Measurements from ENCODE around the gene ZC3H18. TPM values are rescaled to one million over a fixed set of nuclear protein-coding genes. Genes with fewer than 3 reads are reported as not detected.

Gene ZC3H18
- total RNA-seq, 6 experiments from 2014 or later: 37.9 to 49.3 (median 42.8) TPM

- 0 out of 2 replicates have a peak, but pooled peaks cover 1% of the 10 kb centered on the region for H3K27me3 Mint-ChIP-seq (ENCODE audit: insufficient read depth)
- no peaks in the 10 kb centered on the region for H3K9me3 Mint-ChIP-seq
- no peak overlapping the region for H3K27ac Mint-ChIP-seq
- peaks cover 10% of the 10 kb centered on the region for H3K36me3 Mint-ChIP-seq (ENCODE audit: low read depth)
- no peak overlapping the region for H3K4me3 Mint-ChIP-seq
- TF ChIP-seq, protein P1, sequence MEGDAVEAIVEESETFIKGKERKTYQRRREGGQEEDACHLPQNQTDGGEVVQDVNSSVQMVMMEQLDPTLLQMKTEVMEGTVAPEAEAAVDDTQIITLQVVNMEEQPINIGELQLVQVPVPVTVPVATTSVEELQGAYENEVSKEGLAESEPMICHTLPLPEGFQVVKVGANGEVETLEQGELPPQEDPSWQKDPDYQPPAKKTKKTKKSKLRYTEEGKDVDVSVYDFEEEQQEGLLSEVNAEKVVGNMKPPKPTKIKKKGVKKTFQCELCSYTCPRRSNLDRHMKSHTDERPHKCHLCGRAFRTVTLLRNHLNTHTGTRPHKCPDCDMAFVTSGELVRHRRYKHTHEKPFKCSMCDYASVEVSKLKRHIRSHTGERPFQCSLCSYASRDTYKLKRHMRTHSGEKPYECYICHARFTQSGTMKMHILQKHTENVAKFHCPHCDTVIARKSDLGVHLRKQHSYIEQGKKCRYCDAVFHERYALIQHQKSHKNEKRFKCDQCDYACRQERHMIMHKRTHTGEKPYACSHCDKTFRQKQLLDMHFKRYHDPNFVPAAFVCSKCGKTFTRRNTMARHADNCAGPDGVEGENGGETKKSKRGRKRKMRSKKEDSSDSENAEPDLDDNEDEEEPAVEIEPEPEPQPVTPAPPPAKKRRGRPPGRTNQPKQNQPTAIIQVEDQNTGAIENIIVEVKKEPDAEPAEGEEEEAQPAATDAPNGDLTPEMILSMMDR (IDR thresholded peaks at IDR 0.05): no peak
- no peak for DNase-seq
- no peaks in the 10 kb centered on the region; the same call in 1 of the 2 replicates for H3K4me1 Mint-ChIP-seq (ENCODE audit: low read depth)
Measured at GRCh38 chr16:88581033-88581432, 10.8 kb downstream of the ZC3H18 start.

- Mint-ChIP-seq H3K4me1 (ENCODE audit: low read depth) (no peaks in the 10 kb centered on the region; the same call in 1 of the 2 replicates), H3K36me3 (ENCODE audit: low read depth) (peaks cover 8% of the 10 kb centered on the region), H3K27me3 (ENCODE audit: insufficient read depth) (0 out of 2 replicates have a peak, but pooled peaks cover 1% of the 10 kb centered on the region), H3K4me3 (no peak overlapping the region), H3K9me3 (no peaks in the 10 kb centered on the region), H3K27ac (no peak overlapping the region)
- no peak for DNase-seq
- TF ChIP-seq, protein P1 (IDR thresholded peaks at IDR 0.05): no peak
Measured at GRCh38 chr16:88582912-88583575, 12.8 kb downstream of the ZC3H18 start.

- Mint-ChIP-seq H3K27ac (no peak overlapping the region), H3K9me3 (no peaks in the 10 kb centered on the region), H3K4me3 (no peak overlapping the region), H3K4me1 (ENCODE audit: low read depth) (no peaks in the 10 kb centered on the region; the same call in 1 of the 2 replicates), H3K36me3 (ENCODE audit: low read depth) (peaks cover 11% of the 10 kb centered on the region), H3K27me3 (ENCODE audit: insufficient read depth) (peaks cover 1% of the 10 kb centered on the region; the same call in 1 of the 2 replicates)
- TF ChIP-seq, protein P1 (IDR thresholded peaks at IDR 0.05): no peak
- DNase-seq: no peak
Measured at GRCh38 chr16:88584676-88585075, 14.5 kb downstream of the ZC3H18 start.

DNA sequence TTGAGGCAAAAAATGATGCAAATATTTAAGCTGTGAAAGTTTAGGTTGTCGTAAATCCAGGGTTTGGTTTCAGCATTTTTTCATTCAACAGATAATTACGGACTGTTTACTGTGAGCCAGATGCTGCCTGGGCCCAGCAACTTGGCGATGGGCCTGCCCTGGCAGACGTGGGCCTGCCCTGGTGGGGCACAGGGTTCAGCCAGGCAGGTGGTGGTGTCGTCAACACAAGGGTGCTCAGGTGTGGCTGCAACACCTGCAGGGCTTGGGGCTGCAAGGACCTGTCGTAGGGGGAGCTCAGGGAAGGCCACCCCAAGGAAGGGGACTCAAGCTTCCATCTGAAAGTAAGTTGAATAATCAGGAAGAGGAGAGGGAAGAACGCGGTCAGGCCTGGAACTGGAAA is 15.1 kb downstream of the ZC3H18 start:
- peaks cover 13% of the 10 kb centered on the region for H3K36me3 Mint-ChIP-seq (ENCODE audit: low read depth)
- H3K9me3 Mint-ChIP-seq: no peaks in the 10 kb centered on the region
- no peak overlapping the region for H3K4me3 Mint-ChIP-seq
- H3K27ac Mint-ChIP-seq: no peak overlapping the region
- H3K27me3 Mint-ChIP-seq (ENCODE audit: insufficient read depth): peaks cover 1% of the 10 kb centered on the region; the same call in 1 of the 2 replicates
- no peak for DNase-seq
- TF ChIP-seq, protein P1 (IDR thresholded peaks at IDR 0.05): no peak
- no peaks in the 10 kb centered on the region; the same call in 1 of the 2 replicates for H3K4me1 Mint-ChIP-seq (ENCODE audit: low read depth)

- H3K9me3 Mint-ChIP-seq: no peaks in the 10 kb centered on the region
- no peak overlapping the region for H3K4me3 Mint-ChIP-seq
- no peak for DNase-seq
- no peaks in the 10 kb centered on the region; the same call in 1 of the 2 replicates for H3K4me1 Mint-ChIP-seq (ENCODE audit: low read depth)
- H3K27me3 Mint-ChIP-seq (ENCODE audit: insufficient read depth): peaks cover 1% of the 10 kb centered on the region; the same call in 1 of the 2 replicates
- H3K27ac Mint-ChIP-seq: no peak overlapping the region
- peaks cover 13% of the 10 kb centered on the region for H3K36me3 Mint-ChIP-seq (ENCODE audit: low read depth)
- TF ChIP-seq, protein P1 (IDR thresholded peaks at IDR 0.05): no peak
Measured at GRCh38 chr16:88585927-88586581, 15.9 kb downstream of the ZC3H18 start.
